ENCODE results near the gene EVC.

EVC gene

GRCh38 chr4:5706486-5707290, 4.3 kb upstream of the EVC start:
- Histone ChIP-seq H3K9me2 (replicated peaks; ENCODE audit: insufficient read depth, low read length) (no peaks in the 10 kb centered on the region), H3F3A (ENCODE audit: insufficient read depth, low read length) (peaks cover 18% of the 10 kb centered on the region), H3K79me2 (ENCODE audit: low read length) (peaks cover 53% of the 10 kb centered on the region), H2AFZ (ENCODE audit: low read length) (no peak overlapping the region), H3K9ac (ENCODE audit: low read length) (no peak overlapping the region), H3K4me2 (ENCODE audit: low read depth, low read length) (peak overlapping the region; percentile 96; the same call in 1 of the 2 replicates), H3K4me1 (ENCODE audit: low read length) (peaks cover 51% of the 10 kb centered on the region), H3K9me3 (replicated peaks; ENCODE audit: insufficient read depth, low read length) (no peaks in the 10 kb centered on the region), H3K36me3 (replicated peaks; ENCODE audit: insufficient read depth, low read length) (no peaks in the 10 kb centered on the region), H4K20me1 (ENCODE audit: insufficient read depth, low read length) (no peaks in the 10 kb centered on the region), H3K4me3 (ENCODE audit: low read length) (no peak overlapping the region), H3K27me3 (replicated peaks; ENCODE audit: insufficient read depth, low read length) (no peaks in the 10 kb centered on the region), H3K27ac (ENCODE audit: low read length) (no peak overlapping the region)
- DNase-seq = no peak
- TF ChIP-seq EZH2phosphoT487 (IDR thresholded peaks at IDR 0.05; ENCODE audit: low read length) (no peak), EZH2 (optimal IDR thresholded peaks at IDR 0.05; ENCODE audit: low read depth, low read length) (no peak), CTCF (IDR thresholded peaks at IDR 0.05; ENCODE audit: low read length) (no peak)

GRCh38 chr4:5707366-5707765, 3.6 kb upstream of the EVC start:
- peak overlapping the region; percentile 90; the same call in 1 of the 2 replicates for H3K9ac ChIP-seq (ENCODE audit: low read length)

GRCh38 chr4:5707778-5708448, 3.1 kb upstream of the EVC start:
- Histone ChIP-seq H3K9ac (ENCODE audit: low read length) (peak overlapping the region; percentile 90), H3K27ac (ENCODE audit: low read length) (peak overlapping the region; percentile 63; the same call in 1 of the 2 replicates), H3K4me3 (ENCODE audit: low read length) (peak overlapping the region; percentile 67), H3K36me3 (replicated peaks; ENCODE audit: insufficient read depth, low read length) (no peaks in the 10 kb centered on the region), H3K9me3 (replicated peaks; ENCODE audit: insufficient read depth, low read length) (no peaks in the 10 kb centered on the region), H3K27me3 (replicated peaks; ENCODE audit: insufficient read depth, low read length) (no peaks in the 10 kb centered on the region), H3K9me2 (replicated peaks; ENCODE audit: insufficient read depth, low read length) (no peaks in the 10 kb centered on the region), H3K4me2 (ENCODE audit: low read depth, low read length) (peak overlapping the region; percentile 96), H3K4me1 (ENCODE audit: low read length) (peaks cover 53% of the 10 kb centered on the region), H2AFZ (ENCODE audit: low read length) (peak overlapping the region; percentile 75), H3F3A (ENCODE audit: insufficient read depth, low read length) (peaks cover 26% of the 10 kb centered on the region), H4K20me1 (ENCODE audit: insufficient read depth, low read length) (no peaks in the 10 kb centered on the region), H3K79me2 (ENCODE audit: low read length) (peaks cover 53% of the 10 kb centered on the region)
- peak; percentile 58 for DNase-seq
- TF ChIP-seq CTCF (IDR thresholded peaks at IDR 0.05; ENCODE audit: low read length) = no peak; the same call in 1 of the 2 replicates
- no peak for TF ChIP-seq EZH2phosphoT487 (IDR thresholded peaks at IDR 0.05; ENCODE audit: low read length)
- TF ChIP-seq EZH2 (optimal IDR thresholded peaks at IDR 0.05; ENCODE audit: low read depth, low read length) = no peak

More at GRCh38 chr4:5707366-5707765, 3.6 kb upstream of the EVC start:
- Histone ChIP-seq H3K4me3 (ENCODE audit: low read length) (peak overlapping the region; percentile 67), H2AFZ (ENCODE audit: low read length) (0 out of 2 replicates have a peak overlapping the region, but pooled peaks have one; percentile 75), H3K79me2 (ENCODE audit: low read length) (peaks cover 53% of the 10 kb centered on the region), H3K36me3 (replicated peaks; ENCODE audit: insufficient read depth, low read length) (no peaks in the 10 kb centered on the region), H3K9me3 (replicated peaks; ENCODE audit: insufficient read depth, low read length) (no peaks in the 10 kb centered on the region), H3K4me1 (ENCODE audit: low read length) (peaks cover 53% of the 10 kb centered on the region), H3K27me3 (replicated peaks; ENCODE audit: insufficient read depth, low read length) (no peaks in the 10 kb centered on the region), H3K9me2 (replicated peaks; ENCODE audit: insufficient read depth, low read length) (no peaks in the 10 kb centered on the region), H4K20me1 (ENCODE audit: insufficient read depth, low read length) (no peaks in the 10 kb centered on the region), H3F3A (ENCODE audit: insufficient read depth, low read length) (peaks cover 22% of the 10 kb centered on the region), H3K4me2 (ENCODE audit: low read depth, low read length) (peak overlapping the region; percentile 96), H3K27ac (ENCODE audit: low read length) (no peak overlapping the region)
- DNase-seq = no peak
- TF ChIP-seq EZH2 (optimal IDR thresholded peaks at IDR 0.05; ENCODE audit: low read depth, low read length) (no peak), CTCF (IDR thresholded peaks at IDR 0.05; ENCODE audit: low read length) (no peak), EZH2phosphoT487 (IDR thresholded peaks at IDR 0.05; ENCODE audit: low read length) (no peak)

Measured in MM.1S (cell line).